Measurements from ENCODE around the gene OR2B6. TPM values are rescaled to one million over a fixed set of nuclear protein-coding genes. Genes with fewer than 3 reads are reported as not detected.
"Not testable (repeated sequence)": the region's sequence is repeated elsewhere in the genome, so short reads cannot be mapped to it uniquely, and the experiment has no call there.

The OR2B6 gene
- total RNA-seq (2014; rRNA removed; shearing (Covaris generic)) = not detected in 2 replicates

GRCh38 chr6:27956941-27957340, at the start of gene OR2B6:
OR2B6 (plus strand) TSS chr6:27957241; CDS start chr6:27957241, 0 bp downstream.
- Histone ChIP-seq H3K36me3 (replicated peaks; ENCODE audit: control insufficient read depth, insufficient read depth, low read length) (no peaks in the 10 kb centered on the region), H3K27me3 (ENCODE audit: control insufficient read depth, insufficient read depth, low read length) (no peaks in the 10 kb centered on the region), H3K4me3 (ENCODE audit: insufficient read depth, low read depth, low read length) (no peak within 1 kb of the TSS)
- DNase-seq = no peak

- H3K27me3 ChIP-seq (ENCODE audit: control insufficient read depth, insufficient read depth, low read length) = no peaks in the 10 kb centered on the region
- no peak for DNase-seq
- H3K4me3 ChIP-seq (ENCODE audit: insufficient read depth, low read depth, low read length) = no peak overlapping the region
- no peaks in the 10 kb centered on the region for H3K36me3 ChIP-seq (replicated peaks; ENCODE audit: control insufficient read depth, insufficient read depth, low read length)
Observed at GRCh38 chr6:27908017-27908416, 49.0 kb upstream of the OR2B6 start.

- DNase-seq = no peak
- Histone ChIP-seq H3K27me3 (ENCODE audit: control insufficient read depth, insufficient read depth, low read length) (no peaks in the 10 kb centered on the region), H3K4me3 (ENCODE audit: insufficient read depth, low read depth, low read length) (no peak within 1 kb of the TSS), H3K36me3 (replicated peaks; ENCODE audit: control insufficient read depth, insufficient read depth, low read length) (no peaks in the 10 kb centered on the region)
Observed at GRCh38 chr6:27911956-27912446, 45.0 kb upstream of the OR2B6 start, which contains the start of gene OR2B2. OR2B2 (minus strand) TSS chr6:27912396; CDS start chr6:27912319, 77 bp downstream.

- Histone ChIP-seq H3K36me3 (replicated peaks; ENCODE audit: control insufficient read depth, insufficient read depth, low read length) (no peaks in the 10 kb centered on the region), H3K27me3 (ENCODE audit: control insufficient read depth, insufficient read depth, low read length) (no peaks in the 10 kb centered on the region), H3K4me3 (ENCODE audit: insufficient read depth, low read depth, low read length) (no peak overlapping the region)
- DNase-seq = no peak
Observed at GRCh38 chr6:27922949-27923348, 34.1 kb upstream of the OR2B6 start.

GRCh38 chr6:27924179-27924578, 32.9 kb upstream of the OR2B6 start:
- Histone ChIP-seq H3K4me3 (ENCODE audit: insufficient read depth, low read depth, low read length) (no peak overlapping the region), H3K36me3 (replicated peaks; ENCODE audit: control insufficient read depth, insufficient read depth, low read length) (no peaks in the 10 kb centered on the region), H3K27me3 (ENCODE audit: control insufficient read depth, insufficient read depth, low read length) (no peaks in the 10 kb centered on the region)
- DNase-seq = no peak

- DNase-seq; H3K4me3 ChIP-seq (ENCODE audit: insufficient read depth, low read depth, low read length); H3K27me3 ChIP-seq (ENCODE audit: control insufficient read depth, insufficient read depth, low read length); H3K36me3 ChIP-seq (replicated peaks; ENCODE audit: control insufficient read depth, insufficient read depth, low read length): not testable (repeated sequence)
Observed at GRCh38 chr6:27928041-27928440, 29.0 kb upstream of the OR2B6 start.

GRCh38 chr6:27929930-27930329, 27.1 kb upstream of the OR2B6 start:
- not testable (repeated sequence) for DNase-seq; H3K36me3 ChIP-seq (replicated peaks; ENCODE audit: control insufficient read depth, insufficient read depth, low read length); H3K4me3 ChIP-seq (ENCODE audit: insufficient read depth, low read depth, low read length); H3K27me3 ChIP-seq (ENCODE audit: control insufficient read depth, insufficient read depth, low read length)

- Histone ChIP-seq H3K4me3 (ENCODE audit: insufficient read depth, low read depth, low read length) (no peak overlapping the region), H3K36me3 (replicated peaks; ENCODE audit: control insufficient read depth, insufficient read depth, low read length) (no peaks in the 10 kb centered on the region)
Observed at GRCh38 chr6:27931209-27931608, 25.8 kb upstream of the OR2B6 start.

GRCh38 chr6:27940766-27941165, 16.3 kb upstream of the OR2B6 start:
- H3K36me3 ChIP-seq (replicated peaks; ENCODE audit: control insufficient read depth, insufficient read depth, low read length) = no peaks in the 10 kb centered on the region
- H3K4me3 ChIP-seq (ENCODE audit: insufficient read depth, low read depth, low read length) = no peak overlapping the region
- no peak for DNase-seq
- H3K27me3 ChIP-seq (ENCODE audit: control insufficient read depth, insufficient read depth, low read length) = no peaks in the 10 kb centered on the region

More at GRCh38 chr6:27931209-27931608, 25.8 kb upstream of the OR2B6 start:
- no peaks in the 10 kb centered on the region for H3K27me3 ChIP-seq (ENCODE audit: control insufficient read depth, insufficient read depth, low read length)
- DNase-seq = no peak

- H3K36me3 ChIP-seq (replicated peaks; ENCODE audit: control insufficient read depth, insufficient read depth, low read length); H3K4me3 ChIP-seq (ENCODE audit: insufficient read depth, low read depth, low read length); H3K27me3 ChIP-seq (ENCODE audit: control insufficient read depth, insufficient read depth, low read length); DNase-seq: not testable (repeated sequence)
Observed at GRCh38 chr6:27943072-27943471, 14.0 kb upstream of the OR2B6 start.

- no peak overlapping the region for H3K4me3 ChIP-seq (ENCODE audit: insufficient read depth, low read depth, low read length)
- no peak for DNase-seq
- H3K27me3 ChIP-seq (ENCODE audit: control insufficient read depth, insufficient read depth, low read length) = no peaks in the 10 kb centered on the region
- no peaks in the 10 kb centered on the region for H3K36me3 ChIP-seq (replicated peaks; ENCODE audit: control insufficient read depth, insufficient read depth, low read length)
Observed at GRCh38 chr6:27948237-27948636, 8.8 kb upstream of the OR2B6 start.

- Histone ChIP-seq H3K27me3 (ENCODE audit: control insufficient read depth, insufficient read depth, low read length) (no peaks in the 10 kb centered on the region), H3K36me3 (replicated peaks; ENCODE audit: control insufficient read depth, insufficient read depth, low read length) (no peaks in the 10 kb centered on the region), H3K4me3 (ENCODE audit: insufficient read depth, low read depth, low read length) (no peak overlapping the region)
- DNase-seq = no peak
Observed at GRCh38 chr6:27951040-27951439, 6.0 kb upstream of the OR2B6 start.

- no peak overlapping the region for H3K4me3 ChIP-seq (ENCODE audit: insufficient read depth, low read depth, low read length)
- no peak for DNase-seq
- H3K36me3 ChIP-seq (replicated peaks; ENCODE audit: control insufficient read depth, insufficient read depth, low read length) = no peaks in the 10 kb centered on the region
- H3K27me3 ChIP-seq (ENCODE audit: control insufficient read depth, insufficient read depth, low read length) = no peaks in the 10 kb centered on the region
Observed at GRCh38 chr6:27957516-27957915, 475 bp downstream of the OR2B6 start.

GRCh38 chr6:27962506-27962905, 5.5 kb downstream of the OR2B6 start:
- Histone ChIP-seq H3K27me3 (ENCODE audit: control insufficient read depth, insufficient read depth, low read length) (no peaks in the 10 kb centered on the region), H3K4me3 (ENCODE audit: insufficient read depth, low read depth, low read length) (no peak overlapping the region), H3K36me3 (replicated peaks; ENCODE audit: control insufficient read depth, insufficient read depth, low read length) (no peaks in the 10 kb centered on the region)
- no peak for DNase-seq

GRCh38 chr6:27966044-27966443, 9.0 kb downstream of the OR2B6 start:
- H3K36me3 ChIP-seq (replicated peaks; ENCODE audit: control insufficient read depth, insufficient read depth, low read length) = no peaks in the 10 kb centered on the region
- H3K4me3 ChIP-seq (ENCODE audit: insufficient read depth, low read depth, low read length) = no peak overlapping the region
- H3K27me3 ChIP-seq (ENCODE audit: control insufficient read depth, insufficient read depth, low read length) = no peaks in the 10 kb centered on the region
- DNase-seq = no peak
